Fibroblast of skin of right quadriceps (primary cell): Measurements from ENCODE around the gene CDHR1.
A peak's percentile ranks its signal among the peaks of the same experiment; 100 is the strongest.
"Not testable (repeated sequence)": the region's sequence is repeated elsewhere in the genome, so short reads cannot be mapped to it uniquely, and the experiment has no call there.

Experiments
- DNase-seq: peaks from one replicate; pipeline ENCODE4 v3.0.0-alpha.2; 2013

CDHR1 gene

GRCh38 chr10:84194424-84195043, at the start of gene CDHR1:
CDHR1 (plus strand) TSS chr10:84194537; CDS start chr10:84194761, 224 bp downstream.
- DNase-seq = no peak

- no peak for DNase-seq
These were observed 47.0 kb upstream of the CDHR1 start for GRCh38 chr10:84147347-84147746.

GRCh38 chr10:84148006-84148597, 46.2 kb upstream of the CDHR1 start:
- peak; percentile 24 for DNase-seq

- DNase-seq = no peak
These were observed 44.5 kb upstream of the CDHR1 start for GRCh38 chr10:84149854-84150253.

- no peak for DNase-seq
These were observed 41.6 kb upstream of the CDHR1 start for GRCh38 chr10:84152769-84153168.

GRCh38 chr10:84155521-84155920, 38.8 kb upstream of the CDHR1 start:
- no peak for DNase-seq

- no peak for DNase-seq
These were observed 38.3 kb upstream of the CDHR1 start for GRCh38 chr10:84156009-84156408.

GRCh38 chr10:84156768-84157167, 37.6 kb upstream of the CDHR1 start:
- no peak for DNase-seq

- DNase-seq = no peak
These were observed 36.3 kb upstream of the CDHR1 start for GRCh38 chr10:84158061-84158460.

GRCh38 chr10:84158550-84158949, 35.8 kb upstream of the CDHR1 start:
- DNase-seq = no peak

- DNase-seq = no peak
These were observed 35.2 kb upstream of the CDHR1 start for GRCh38 chr10:84159076-84159685.

GRCh38 chr10:84160663-84161362, 33.5 kb upstream of the CDHR1 start:
- no peak for DNase-seq

GRCh38 chr10:84163996-84164395, 30.3 kb upstream of the CDHR1 start:
- no peak for DNase-seq

- DNase-seq = no peak
These were observed 29.9 kb upstream of the CDHR1 start for GRCh38 chr10:84164442-84164841.

- no peak for DNase-seq
These were observed 27.6 kb upstream of the CDHR1 start for GRCh38 chr10:84166620-84167288.

GRCh38 chr10:84167289-84167653, 27.1 kb upstream of the CDHR1 start:
- DNase-seq = not testable (repeated sequence)

- not testable (repeated sequence) for DNase-seq
These were observed 26.0 kb upstream of the CDHR1 start for GRCh38 chr10:84168382-84168781.

- DNase-seq = not testable (repeated sequence)
These were observed 23.1 kb upstream of the CDHR1 start for GRCh38 chr10:84171237-84171636.

- DNase-seq = not testable (repeated sequence)
These were observed 22.5 kb upstream of the CDHR1 start for GRCh38 chr10:84171700-84172466.

- no peak for DNase-seq
These were observed 21.6 kb upstream of the CDHR1 start for GRCh38 chr10:84172467-84173356.

- no peak for DNase-seq
These were observed 20.8 kb upstream of the CDHR1 start, which contains the start of gene GPR15LG for GRCh38 chr10:84173501-84173929. GPR15LG (plus strand) TSS chr10:84173801; CDS start chr10:84173852, 51 bp downstream.
